ENCODE measurements around the gene RPE65. TPM values are rescaled to one million over a fixed set of nuclear protein-coding genes. Genes with fewer than 3 reads are reported as not detected.

Gene RPE65
- total and polyA plus RNA-seq, 7 donors = not detected

DNA sequence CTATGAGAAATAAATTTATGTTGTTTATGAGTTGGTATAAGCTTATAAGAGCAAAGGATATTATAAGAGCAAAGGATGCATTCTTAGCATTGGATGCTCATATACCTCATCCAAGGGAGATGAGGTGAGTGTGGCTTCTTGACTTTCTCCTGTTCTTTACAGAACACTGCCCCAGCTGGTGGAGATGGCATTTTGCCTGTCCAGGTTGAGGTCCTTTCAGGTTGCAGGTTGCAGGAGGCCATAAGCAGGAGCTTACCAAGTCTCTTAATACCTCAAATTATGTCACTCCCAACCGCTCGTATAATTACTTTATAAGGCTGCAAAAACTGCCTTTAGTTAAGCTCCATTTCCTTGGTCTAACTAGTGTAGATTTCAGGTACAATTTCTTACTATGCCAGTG, 66.7 kb downstream of the RPE65 start:
- Histone ChIP-seq H3K4me1 (peaks cover 15% of the 10 kb centered on the region), H3K36me3 (ENCODE audit: insufficient read depth in 1 of 2, low read depth in 1 of 2) (no peaks in the 10 kb centered on the region), H3K4me3 (no peak overlapping the region), H3K27me3 (ENCODE audit: insufficient read depth in 3 of 3, low read length in 2 of 3) (no peaks in the 10 kb centered on the region), H3K9me3 (no peaks in the 10 kb centered on the region), H3K27ac (no peak overlapping the region)
- intact Hi-C loops (cut with DNase I) = no loop called here
- ATAC-seq (no peak), DNase-seq (no peak)
- TF ChIP-seq, protein P1, sequence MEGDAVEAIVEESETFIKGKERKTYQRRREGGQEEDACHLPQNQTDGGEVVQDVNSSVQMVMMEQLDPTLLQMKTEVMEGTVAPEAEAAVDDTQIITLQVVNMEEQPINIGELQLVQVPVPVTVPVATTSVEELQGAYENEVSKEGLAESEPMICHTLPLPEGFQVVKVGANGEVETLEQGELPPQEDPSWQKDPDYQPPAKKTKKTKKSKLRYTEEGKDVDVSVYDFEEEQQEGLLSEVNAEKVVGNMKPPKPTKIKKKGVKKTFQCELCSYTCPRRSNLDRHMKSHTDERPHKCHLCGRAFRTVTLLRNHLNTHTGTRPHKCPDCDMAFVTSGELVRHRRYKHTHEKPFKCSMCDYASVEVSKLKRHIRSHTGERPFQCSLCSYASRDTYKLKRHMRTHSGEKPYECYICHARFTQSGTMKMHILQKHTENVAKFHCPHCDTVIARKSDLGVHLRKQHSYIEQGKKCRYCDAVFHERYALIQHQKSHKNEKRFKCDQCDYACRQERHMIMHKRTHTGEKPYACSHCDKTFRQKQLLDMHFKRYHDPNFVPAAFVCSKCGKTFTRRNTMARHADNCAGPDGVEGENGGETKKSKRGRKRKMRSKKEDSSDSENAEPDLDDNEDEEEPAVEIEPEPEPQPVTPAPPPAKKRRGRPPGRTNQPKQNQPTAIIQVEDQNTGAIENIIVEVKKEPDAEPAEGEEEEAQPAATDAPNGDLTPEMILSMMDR (IDR thresholded peaks at IDR 0.05) = no peak
- WGBS, 3 donors = 91 to 94% (median 92%) methylated on average over 2 of the region's 2 CpGs

DNA sequence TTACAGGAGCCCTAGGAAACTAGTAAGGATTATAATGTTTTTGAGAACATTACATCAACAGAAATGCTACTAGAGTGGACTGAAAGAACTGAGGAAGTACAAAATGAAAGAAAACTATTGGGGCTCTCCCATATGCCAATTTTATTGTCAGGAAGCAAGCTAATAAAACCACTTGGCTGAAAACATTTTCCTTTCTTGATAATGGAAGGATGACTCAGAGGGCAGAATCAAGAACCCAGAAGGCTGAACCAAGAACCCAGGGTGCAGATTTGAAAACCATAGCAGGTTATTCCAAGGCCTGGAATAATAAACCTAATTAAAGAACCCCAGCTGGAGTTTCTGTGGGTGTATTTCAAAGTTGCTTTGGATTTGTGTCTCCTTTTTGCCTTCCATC, 70.7 kb downstream of the RPE65 start:
- DNase-seq = no peak
- no peaks in the 10 kb centered on the region for H3K27me3 ChIP-seq (ENCODE audit: insufficient read depth in 3 of 3, low read length in 2 of 3)
- TF ChIP-seq, protein P1 (IDR thresholded peaks at IDR 0.05) = no peak
- intact Hi-C loops (cut with DNase I) = no loop called here
- H3K4me1 ChIP-seq = peaks cover 4% of the 10 kb centered on the region
- no peak overlapping the region for H3K4me3 ChIP-seq
- H3K9me3 ChIP-seq = no peaks in the 10 kb centered on the region
- no peaks in the 10 kb centered on the region for H3K36me3 ChIP-seq (ENCODE audit: insufficient read depth in 1 of 2, low read depth in 1 of 2)
- no peak for ATAC-seq
- no peak overlapping the region for H3K27ac ChIP-seq

Other genes with a start within 250 kb of the RPE65 start
- 10 to 100 TPM; 15.2 to 32.3 (median 17.5) TPM for gene WLS, start 217.4 kb downstream of the RPE65 start, total RNA-seq
- gene WLS, start 217.4 kb downstream of the RPE65 start, polyA plus RNA-seq = 1 to 10 TPM; 3.1 to 9.0 (median 4.5) TPM
- gene DEPDC1, start 47.1 kb upstream of the RPE65 start, total RNA-seq = under 1 TPM in 3 of 4 donors, not detected in 1; 0.08 to 0.26 (median 0.15) TPM
- under 1 TPM; 0.01 to 0.08 (median 0.03) TPM for gene DEPDC1, start 47.1 kb upstream of the RPE65 start, polyA plus RNA-seq

All from psoas muscle (tissue), 8 donors.